ENCODE data around the gene HDLBP.
A peak's percentile ranks its signal among the peaks of the same experiment; 100 is the strongest.

HDLBP gene

GRCh38 chr2:241313543-241314095, 1.9 kb downstream of the HDLBP start:
- WGBS (ENCODE audit: extremely low coverage, insufficient coverage, low lambda C conversion rate) = no CpG with 5 or more reads among the region's 8 CpGs
- Histone ChIP-seq H4K8ac (ENCODE audit: low read depth, low read length) (no peak overlapping the region), H3K23ac (ENCODE audit: low read length) (no peak overlapping the region), H3K79me2 (ENCODE audit: control insufficient read depth, insufficient read depth, low read length) (peaks cover 84% of the 10 kb centered on the region), H3K27ac (ENCODE audit: low read depth, low read length) (no peak overlapping the region), H3K4me1 (ENCODE audit: control insufficient read depth, low read depth, low read length) (peaks cover 10% of the 10 kb centered on the region), H3K36me3 (ENCODE audit: control insufficient read depth, insufficient read depth, low read length) (no peaks in the 10 kb centered on the region), H3K4me3 (ENCODE audit: low read length) (no peak overlapping the region), H2BK15ac (replicated peaks; ENCODE audit: low read depth) (no peak overlapping the region), H3K56ac (ENCODE audit: low read length) (no peak overlapping the region), H2AK5ac (ENCODE audit: low read length) (no peak overlapping the region), H3K18ac (ENCODE audit: low read length) (no peak overlapping the region), H3K79me1 (ENCODE audit: low read length) (peaks cover 20% of the 10 kb centered on the region), H2BK120ac (ENCODE audit: low read depth, low read length) (no peak overlapping the region), H3K4me2 (ENCODE audit: low read length) (no peak overlapping the region), H4K5ac (ENCODE audit: low read length) (no peak overlapping the region), H3K9ac (ENCODE audit: low read length) (peak overlapping the region; percentile 1), H3K4ac (ENCODE audit: low read depth, low read length) (no peak overlapping the region), H3K27me3 (ENCODE audit: insufficient read depth, low read length, poor library complexity) (no peaks in the 10 kb centered on the region), H2BK5ac (ENCODE audit: low read length) (no peak overlapping the region)
- no peak for DNase-seq

- peaks cover 82% of the 10 kb centered on the region for H3K79me2 ChIP-seq (ENCODE audit: control insufficient read depth, insufficient read depth, low read length)
These were observed 3.4 kb downstream of the HDLBP start for GRCh38 chr2:241312082-241312481.

GRCh38 chr2:241310917-241311566, 4.4 kb downstream of the HDLBP start:
- H2AK5ac ChIP-seq (ENCODE audit: low read length) = no peak overlapping the region
- H3K4me1 ChIP-seq (ENCODE audit: control insufficient read depth, low read depth, low read length) = peaks cover 7% of the 10 kb centered on the region
- no CpG with 5 or more reads among the region's 13 CpGs for WGBS (ENCODE audit: extremely low coverage, insufficient coverage, low lambda C conversion rate)
- peaks cover 80% of the 10 kb centered on the region for H3K79me2 ChIP-seq (ENCODE audit: control insufficient read depth, insufficient read depth, low read length)
- H3K56ac ChIP-seq (ENCODE audit: low read length) = peak overlapping the region; percentile 37
- H3K4me2 ChIP-seq (ENCODE audit: low read length) = no peak overlapping the region
- no peak overlapping the region for H3K27ac ChIP-seq (ENCODE audit: low read depth, low read length)
- H3K4me3 ChIP-seq (ENCODE audit: low read length) = no peak overlapping the region
- H2BK15ac ChIP-seq (replicated peaks; ENCODE audit: low read depth) = no peak overlapping the region
- H4K8ac ChIP-seq (ENCODE audit: low read depth, low read length) = no peak overlapping the region
- H3K36me3 ChIP-seq (ENCODE audit: control insufficient read depth, insufficient read depth, low read length) = no peaks in the 10 kb centered on the region
- H2BK5ac ChIP-seq (ENCODE audit: low read length) = no peak overlapping the region
- H3K4ac ChIP-seq (ENCODE audit: low read depth, low read length) = no peak overlapping the region
- H3K27me3 ChIP-seq (ENCODE audit: insufficient read depth, low read length, poor library complexity) = no peaks in the 10 kb centered on the region
- H3K9ac ChIP-seq (ENCODE audit: low read length) = no peak overlapping the region
- no peak overlapping the region for H4K5ac ChIP-seq (ENCODE audit: low read length)
- H3K23ac ChIP-seq (ENCODE audit: low read length) = no peak overlapping the region
- H3K79me1 ChIP-seq (ENCODE audit: low read length) = peaks cover 27% of the 10 kb centered on the region
- no peak overlapping the region for H3K18ac ChIP-seq (ENCODE audit: low read length)
- no peak overlapping the region for H2BK120ac ChIP-seq (ENCODE audit: low read depth, low read length)
- DNase-seq = no peak

More at GRCh38 chr2:241312082-241312481, 3.4 kb downstream of the HDLBP start:
- Histone ChIP-seq H3K36me3 (ENCODE audit: control insufficient read depth, insufficient read depth, low read length) (no peaks in the 10 kb centered on the region), H3K23ac (ENCODE audit: low read length) (no peak overlapping the region), H2BK15ac (replicated peaks; ENCODE audit: low read depth) (no peak overlapping the region), H3K4me1 (ENCODE audit: control insufficient read depth, low read depth, low read length) (peaks cover 8% of the 10 kb centered on the region), H3K56ac (ENCODE audit: low read length) (no peak overlapping the region), H3K18ac (ENCODE audit: low read length) (no peak overlapping the region), H3K27me3 (ENCODE audit: insufficient read depth, low read length, poor library complexity) (no peaks in the 10 kb centered on the region), H2BK120ac (ENCODE audit: low read depth, low read length) (no peak overlapping the region), H3K27ac (ENCODE audit: low read depth, low read length) (no peak overlapping the region), H3K4me2 (ENCODE audit: low read length) (no peak overlapping the region), H4K8ac (ENCODE audit: low read depth, low read length) (no peak overlapping the region), H4K5ac (ENCODE audit: low read length) (no peak overlapping the region), H2BK5ac (ENCODE audit: low read length) (no peak overlapping the region), H3K9ac (ENCODE audit: low read length) (no peak overlapping the region), H3K79me1 (ENCODE audit: low read length) (peaks cover 26% of the 10 kb centered on the region), H3K4me3 (ENCODE audit: low read length) (no peak overlapping the region), H2AK5ac (ENCODE audit: low read length) (no peak overlapping the region), H3K4ac (ENCODE audit: low read depth, low read length) (no peak overlapping the region)
- DNase-seq = no peak
- WGBS (ENCODE audit: extremely low coverage, insufficient coverage, low lambda C conversion rate) = no CpG with 5 or more reads among the region's 4 CpGs

GRCh38 chr2:241309684-241310117, 5.8 kb downstream of the HDLBP start:
- Histone ChIP-seq H3K79me1 (ENCODE audit: low read length) (peaks cover 29% of the 10 kb centered on the region), H3K4me2 (ENCODE audit: low read length) (no peak overlapping the region), H4K8ac (ENCODE audit: low read depth, low read length) (no peak overlapping the region), H2BK5ac (ENCODE audit: low read length) (no peak overlapping the region), H3K18ac (ENCODE audit: low read length) (no peak overlapping the region), H2BK120ac (ENCODE audit: low read depth, low read length) (no peak overlapping the region), H3K27me3 (ENCODE audit: insufficient read depth, low read length, poor library complexity) (no peaks in the 10 kb centered on the region), H3K4me1 (ENCODE audit: control insufficient read depth, low read depth, low read length) (peaks cover 7% of the 10 kb centered on the region), H3K79me2 (ENCODE audit: control insufficient read depth, insufficient read depth, low read length) (peaks cover 88% of the 10 kb centered on the region), H2BK15ac (replicated peaks; ENCODE audit: low read depth) (no peak overlapping the region), H3K36me3 (ENCODE audit: control insufficient read depth, insufficient read depth, low read length) (no peaks in the 10 kb centered on the region), H3K23ac (ENCODE audit: low read length) (no peak overlapping the region), H3K27ac (ENCODE audit: low read depth, low read length) (no peak overlapping the region), H3K56ac (ENCODE audit: low read length) (no peak overlapping the region), H3K4ac (ENCODE audit: low read depth, low read length) (no peak overlapping the region), H2AK5ac (ENCODE audit: low read length) (no peak overlapping the region), H4K5ac (ENCODE audit: low read length) (no peak overlapping the region), H3K4me3 (ENCODE audit: low read length) (no peak overlapping the region), H3K9ac (ENCODE audit: low read length) (peak overlapping the region; percentile 20)
- no peak for DNase-seq
- no CpG with 5 or more reads among the region's 2 CpGs for WGBS (ENCODE audit: extremely low coverage, insufficient coverage, low lambda C conversion rate)

- H3K27me3 ChIP-seq (ENCODE audit: insufficient read depth, low read length, poor library complexity) = no peaks in the 10 kb centered on the region
- no peak overlapping the region for H3K18ac ChIP-seq (ENCODE audit: low read length)
- H4K5ac ChIP-seq (ENCODE audit: low read length) = no peak overlapping the region
- WGBS (ENCODE audit: extremely low coverage, insufficient coverage, low lambda C conversion rate) = no CpG with 5 or more reads among the region's 18 CpGs
- peaks cover 88% of the 10 kb centered on the region for H3K79me2 ChIP-seq (ENCODE audit: control insufficient read depth, insufficient read depth, low read length)
- DNase-seq = no peak
- H3K79me1 ChIP-seq (ENCODE audit: low read length) = peaks cover 29% of the 10 kb centered on the region
- no peak overlapping the region for H2BK120ac ChIP-seq (ENCODE audit: low read depth, low read length)
- H3K9ac ChIP-seq (ENCODE audit: low read length) = peak overlapping the region; percentile 9
- H3K4me3 ChIP-seq (ENCODE audit: low read length) = no peak overlapping the region
- no peak overlapping the region for H2BK5ac ChIP-seq (ENCODE audit: low read length)
- H2AK5ac ChIP-seq (ENCODE audit: low read length) = no peak overlapping the region
- H3K27ac ChIP-seq (ENCODE audit: low read depth, low read length) = no peak overlapping the region
- H3K4me2 ChIP-seq (ENCODE audit: low read length) = no peak overlapping the region
- H2BK15ac ChIP-seq (replicated peaks; ENCODE audit: low read depth) = no peak overlapping the region
- peaks cover 7% of the 10 kb centered on the region for H3K4me1 ChIP-seq (ENCODE audit: control insufficient read depth, low read depth, low read length)
- no peak overlapping the region for H3K4ac ChIP-seq (ENCODE audit: low read depth, low read length)
- no peaks in the 10 kb centered on the region for H3K36me3 ChIP-seq (ENCODE audit: control insufficient read depth, insufficient read depth, low read length)
- no peak overlapping the region for H3K23ac ChIP-seq (ENCODE audit: low read length)
- no peak overlapping the region for H4K8ac ChIP-seq (ENCODE audit: low read depth, low read length)
- no peak overlapping the region for H3K56ac ChIP-seq (ENCODE audit: low read length)
These were observed 6.5 kb downstream of the HDLBP start for GRCh38 chr2:241308832-241309500.

All from mesendoderm (in vitro differentiated cells).